Adrenal gland (tissue), 12 donors: Measurements from ENCODE around the gene NR5A2. TPM values are rescaled to one million over a fixed set of nuclear protein-coding genes. Genes with fewer than 3 reads are reported as not detected.

Experiments
- DNase-seq, 7 donors: peaks; one replicate each; pipeline ENCODE4 v3.0.0-alpha.2; 2019 to 2020
- H3K27ac ChIP-seq, 5 donors: fragments of 200-600 bp; sonication (generic) in 4 of 5; 1 replicate in 3 of 5; 2 replicates in 2 of 5; pipeline versions ENCODE4 v1.5.1 to v1.8.0; 2016 to 2020; ENCODE audit warnings: mild to moderate bottlenecking in 1 of 5
- H3K27me3 ChIP-seq: fragments of 200-600 bp; 2 replicates; pipeline ENCODE4 v1.8.0; 2021
- H3K36me3 ChIP-seq, 2 donors: fragments of 200-600 bp; replicated peaks in 1 of 2; 1 replicate in 1 of 2; 2 replicates in 1 of 2; pipeline versions ENCODE4 v1.5.1 to v1.8.0; 2018 to 2022
- H3K4me1 ChIP-seq, 2 donors: fragments of 200-600 bp; replicated peaks in 1 of 2; 1 replicate in 1 of 2; 2 replicates in 1 of 2; pipeline versions ENCODE4 v1.5.1 to v1.8.0; 2018 to 2021
- H3K4me3 ChIP-seq, 4 donors: fragments of 200-600 bp; sonication (generic) in 3 of 4; one replicate each; pipeline ENCODE4 v1.5.1; 2016 to 2018
- H3K9me3 ChIP-seq, 3 donors: fragments of 200-600 bp; sonication (generic) in 1 of 3; replicated peaks in 1 of 3; 1 replicate in 2 of 3; 2 replicates in 1 of 3; pipeline versions ENCODE4 v1.5.1 to v1.8.0; 2016 to 2021
- POLR2A ChIP-seq, 2 donors: fragments of 450-650 bp; IDR thresholded peaks; one replicate each; pipeline ENCODE4 v1.6.1; 2017; ENCODE audit warnings: antibody characterized with exemption in 2 of 2, mild to moderate bottlenecking in 2 of 2, moderate library complexity in 1 of 2
- WGBS, 4 donors: extraction: QIAGEN DNeasy Blood & Tissue Kit in 2 of 4; methylation state at CpG; one replicate each; pipeline versions ENCODE4 v1.1.5 to v1.1.7; 2013 to 2017; 5-methylcytosine and 5-hydroxymethylcytosine counted together
- intact Hi-C, 2 donors: fragments of 100-400 bp; cut with DNase I; formaldehyde crosslinking; loops; one replicate each; pipeline versions ENCODE4 v1.14.1 to v1.15.0; 2022 to 2023
- polyA plus RNA-seq, 3 donors: library from polyadenylated mRNA; stranded (reverse); fragments of 200-250 nt in 2 of 3; fragments of 350-450 nt in 1 of 3; fragmentation: Illumina TruSeq in 1 of 3; extraction: RNeasy Lipid Tissue Mini Kit (QIAGEN cat#74804) in 1 of 3; gene quantifications; one replicate each; pipeline ENCODE4 v1.2.3, GENCODE V29; 2013 to 2014
- total RNA-seq, 9 donors: library from RNA; depleted of rRNA in 4 of 9; stranded (reverse); fragments of >200 nt in 4 of 9; fragments of 120-200 nt in 1 of 9; fragmentation: NEBNext Ultra II Directional in 1 of 9; extraction: Animal tissue kit (Norgen Biotek cat#: 25700) in 1 of 9; gene quantifications; one replicate each; pipeline versions ENCODE4 v1.1.0 to v1.2.4, GENCODE V29; 2013 to 2023
- TF ChIP-seq, protein P1 (sequence below), 6 experiments: fragments of 450-650 bp in 4 of 6; fragments of 200-600 bp in 2 of 6; sonication (generic) in 1 of 6; IDR thresholded peaks; 1 replicate in 5 of 6; 2 replicates in 1 of 6; pipeline versions ENCODE4 v1.5.1 to v1.8.0; 2016 to 2021; ENCODE audit warnings: antibody characterized with exemption in 6 of 6, mild to moderate bottlenecking in 2 of 6, moderate library complexity in 1 of 6
- donor health status: healthy with polysubstance abuse.
- donor health status: Bipolar disorder and iron deficiency.
- donor health status: DM: yes; HTN: yes; CAD: no.
- donor health status: DM: no; HTN: no; CAD: no.
- donor health status: DM: no; HTN: no; CAD: no.
- donor health status: DM: yes; HTN: yes; CAD: no.

The NR5A2 gene
- total and polyA plus RNA-seq, 12 donors: 0.40 to 17.3 (median 0.94) TPM

DNA sequence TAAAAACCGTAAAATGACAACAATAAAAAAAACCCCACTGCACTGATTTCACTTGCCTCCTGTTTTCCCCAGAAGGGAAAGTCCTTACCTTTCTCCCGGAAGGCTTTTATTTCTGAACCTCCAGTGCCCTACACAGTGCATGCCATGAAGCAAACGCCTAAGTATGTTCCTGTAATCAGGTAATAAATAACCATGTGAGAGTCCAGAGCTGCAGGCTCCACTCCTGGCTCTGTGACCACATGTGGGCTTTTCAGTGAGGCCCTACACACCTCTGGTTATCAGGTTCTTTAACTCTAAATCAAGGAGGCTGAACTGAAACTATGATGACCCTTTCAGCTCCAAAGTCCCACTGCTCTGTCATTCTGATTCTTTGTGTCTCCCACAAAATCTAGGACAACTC lies 20.8 kb upstream of the NR5A2 start:
- WGBS, 4 donors: 58 to 65% (median 62%) methylated on average over 3 of the region's 3 CpGs
- no peaks in the 10 kb centered on the region for H3K4me1 ChIP-seq
- H3K27ac ChIP-seq: no peak overlapping the region
- no peaks in the 10 kb centered on the region for H3K27me3 ChIP-seq
- TF ChIP-seq, protein P1, sequence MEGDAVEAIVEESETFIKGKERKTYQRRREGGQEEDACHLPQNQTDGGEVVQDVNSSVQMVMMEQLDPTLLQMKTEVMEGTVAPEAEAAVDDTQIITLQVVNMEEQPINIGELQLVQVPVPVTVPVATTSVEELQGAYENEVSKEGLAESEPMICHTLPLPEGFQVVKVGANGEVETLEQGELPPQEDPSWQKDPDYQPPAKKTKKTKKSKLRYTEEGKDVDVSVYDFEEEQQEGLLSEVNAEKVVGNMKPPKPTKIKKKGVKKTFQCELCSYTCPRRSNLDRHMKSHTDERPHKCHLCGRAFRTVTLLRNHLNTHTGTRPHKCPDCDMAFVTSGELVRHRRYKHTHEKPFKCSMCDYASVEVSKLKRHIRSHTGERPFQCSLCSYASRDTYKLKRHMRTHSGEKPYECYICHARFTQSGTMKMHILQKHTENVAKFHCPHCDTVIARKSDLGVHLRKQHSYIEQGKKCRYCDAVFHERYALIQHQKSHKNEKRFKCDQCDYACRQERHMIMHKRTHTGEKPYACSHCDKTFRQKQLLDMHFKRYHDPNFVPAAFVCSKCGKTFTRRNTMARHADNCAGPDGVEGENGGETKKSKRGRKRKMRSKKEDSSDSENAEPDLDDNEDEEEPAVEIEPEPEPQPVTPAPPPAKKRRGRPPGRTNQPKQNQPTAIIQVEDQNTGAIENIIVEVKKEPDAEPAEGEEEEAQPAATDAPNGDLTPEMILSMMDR (IDR thresholded peaks at IDR 0.05): no peak
- TF ChIP-seq POLR2A (IDR thresholded peaks at IDR 0.05): no peak
- intact Hi-C loops: no loop called here
- DNase-seq: no peak
- no peak overlapping the region for H3K4me3 ChIP-seq
- no peaks in the 10 kb centered on the region for H3K36me3 ChIP-seq
- H3K9me3 ChIP-seq: no peaks in the 10 kb centered on the region

- intact Hi-C loops: no loop called here
- TF ChIP-seq, protein P1 (IDR thresholded peaks at IDR 0.05): no peak
- no peak for TF ChIP-seq POLR2A (IDR thresholded peaks at IDR 0.05)
- no peaks in the 10 kb centered on the region for H3K36me3 ChIP-seq
- DNase-seq: no peak
- H3K4me3 ChIP-seq: no peak overlapping the region
- no peaks in the 10 kb centered on the region for H3K9me3 ChIP-seq
- no peak overlapping the region for H3K27ac ChIP-seq
- H3K4me1 ChIP-seq: no peaks in the 10 kb centered on the region
- WGBS, 4 donors: 58 to 74% (median 71%) methylated on average over 2 of the region's 2 CpGs
- H3K27me3 ChIP-seq: peaks cover 7% of the 10 kb centered on the region
Observed at GRCh38 chr1:200015811-200016210, 11.7 kb upstream of the NR5A2 start.

- intact Hi-C loops: no loop called here
- H3K4me1 ChIP-seq: no peaks in the 10 kb centered on the region
- H3K4me3 ChIP-seq: no peak overlapping the region
- TF ChIP-seq, protein P1 (IDR thresholded peaks at IDR 0.05): no peak
- TF ChIP-seq POLR2A (IDR thresholded peaks at IDR 0.05): no peak
- no peaks in the 10 kb centered on the region for H3K36me3 ChIP-seq
- no peak for DNase-seq
- H3K27me3 ChIP-seq: peaks cover 7% of the 10 kb centered on the region
- H3K27ac ChIP-seq: no peak overlapping the region
- 71 to 82% (median 75%) methylated on average over 1 of the region's 1 CpG for WGBS, 4 donors
- H3K9me3 ChIP-seq: no peaks in the 10 kb centered on the region
Observed at GRCh38 chr1:200021577-200022238, 5.8 kb upstream of the NR5A2 start.

DNA sequence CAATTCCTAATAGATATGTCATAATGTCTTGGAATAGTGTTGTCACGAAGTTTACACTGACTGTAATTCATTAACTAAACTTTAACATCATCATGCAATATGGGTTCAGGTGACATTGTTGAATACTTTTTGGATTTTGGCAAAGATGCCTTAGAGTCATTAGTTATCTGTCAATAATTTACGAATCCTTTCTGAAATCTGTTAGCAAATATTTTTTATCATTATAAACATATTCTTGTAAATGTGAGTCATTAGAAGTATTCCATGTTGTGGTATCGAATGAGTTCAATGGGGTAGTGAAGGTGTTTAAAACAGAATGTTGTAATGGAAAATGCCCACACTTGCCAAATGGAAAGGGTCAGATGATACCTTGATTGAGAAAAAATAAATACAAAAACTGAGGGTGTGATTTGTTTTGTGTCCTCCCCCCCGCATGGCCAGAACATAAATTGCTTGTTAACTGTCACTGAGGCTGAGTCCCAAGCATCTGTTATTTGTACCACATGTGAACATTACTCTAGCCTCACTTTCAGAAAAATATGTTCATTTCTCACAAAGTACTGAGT lies 5.2 kb upstream of the NR5A2 start:
- no peaks in the 10 kb centered on the region for H3K4me1 ChIP-seq
- DNase-seq: no peak
- no peaks in the 10 kb centered on the region for H3K9me3 ChIP-seq
- no peak for TF ChIP-seq POLR2A (IDR thresholded peaks at IDR 0.05)
- TF ChIP-seq, protein P1 (IDR thresholded peaks at IDR 0.05): no peak
- no peak overlapping the region for H3K4me3 ChIP-seq
- H3K36me3 ChIP-seq: no peaks in the 10 kb centered on the region
- no peak overlapping the region for H3K27ac ChIP-seq
- 64 to 70% (median 66%) methylated on average over 4 of the region's 4 CpGs for WGBS, 4 donors
- intact Hi-C loops: no loop called here
- H3K27me3 ChIP-seq: peaks cover 7% of the 10 kb centered on the region
